H1 (cell line): Measurements from ENCODE around the gene RNF31. TPM values are rescaled to one million over a fixed set of nuclear protein-coding genes. Genes with fewer than 3 reads are reported as not detected.

Experiments
- CHD7 ChIP-seq: fragments of 300-600 bp; sonication (generic); IDR thresholded peaks from 2 replicates; pipeline ENCODE4 v1.7.1; 2012; ENCODE audit warnings: low read length, moderate library complexity, mild to moderate bottlenecking, inconsistent platforms; ENCODE audit not compliant: insufficient replicate concordance
- polyA plus RNA-seq, 7 experiments: library from polyadenylated mRNA; depleted of rRNA in 3 of 7; stranded (reverse) in 5 of 7; unstranded in 2 of 7; fragments of >200 nt in 5 of 7; fragments of 200-250 nt in 2 of 7; gene quantifications; 1 replicate in 5 of 7; 2 replicates in 1 of 7; 4 replicates in 1 of 7; pipeline versions ENCODE4 v1.2.1 to v1.2.3, GENCODE V29; 2011 to 2013; ENCODE audit warnings: missing spikeins in 2 of 7, mixed read lengths in 2 of 7
- total RNA-seq: library from RNA; stranded (reverse); fragmentation: NEBNext Ultra II Directional; extraction: Animal tissue kit (Norgen Biotek cat#: 25700); gene quantifications from 2 replicates; pipeline ENCODE4 v1.2.1, GENCODE V29; 2021

Gene RNF31
- total and polyA plus RNA-seq, 2 of the 8 experiments (the other 6 are each of a cell fraction or from before 2014, with no cell fraction given): 17.5 to 72.0 TPM

GRCh38 chr14:24123424-24124417, 23.6 kb upstream of the RNF31 start (continued):
- TF ChIP-seq CHD7: no peak
